Fibroblast of lung (primary cell): ENCODE results near the gene POLR3G.
A peak's percentile ranks its signal among the peaks of the same experiment; 100 is the strongest.

Experiments used
- CTCF ChIP-seq, 2 donors: IDR thresholded peaks in 1 of 2; conservative IDR thresholded peaks in 1 of 2; 1 replicate in 1 of 2; 2 replicates in 1 of 2; pipeline ENCODE4 v1.5.1; 2011 to 2012; ENCODE audit warnings: low read length in 2 of 2, control low read depth in 1 of 2, inconsistent platforms in 1 of 2, low read depth in 1 of 2, mild to moderate bottlenecking in 1 of 2
- EZH2 ChIP-seq: IDR thresholded peaks from 2 replicates; pipeline ENCODE4 v1.5.1; 2012; ENCODE audit warnings: low read length, control low read depth, mild to moderate bottlenecking; ENCODE audit errors: missing control alignments

GRCh38 chr5:90529939-90530677 is 55.4 kb downstream of the POLR3G start:
- TF ChIP-seq CTCF (conservative IDR thresholded peaks at IDR 0.05 in 1 of 2, IDR thresholded peaks at IDR 0.05 in 1 of 2; ENCODE audit: low read depth in 1 of 2, low read length in 2 of 2) = peak; percentile 73 to 83
- no peak for TF ChIP-seq EZH2
